HG03196 (cell line): ENCODE results near the gene LHFPL4.
"Not testable (repeated sequence)": the region's sequence is repeated elsewhere in the genome, so short reads cannot be mapped to it uniquely, and the experiment has no call there.

ENCODE experiments used
- ATAC-seq: cut with Tn5 transposase; IDR thresholded peaks from one replicate; pipeline ENCODE4 v1.9.1; 2021; ENCODE audit not compliant: unreplicated experiment

The LHFPL4 gene

DNA sequence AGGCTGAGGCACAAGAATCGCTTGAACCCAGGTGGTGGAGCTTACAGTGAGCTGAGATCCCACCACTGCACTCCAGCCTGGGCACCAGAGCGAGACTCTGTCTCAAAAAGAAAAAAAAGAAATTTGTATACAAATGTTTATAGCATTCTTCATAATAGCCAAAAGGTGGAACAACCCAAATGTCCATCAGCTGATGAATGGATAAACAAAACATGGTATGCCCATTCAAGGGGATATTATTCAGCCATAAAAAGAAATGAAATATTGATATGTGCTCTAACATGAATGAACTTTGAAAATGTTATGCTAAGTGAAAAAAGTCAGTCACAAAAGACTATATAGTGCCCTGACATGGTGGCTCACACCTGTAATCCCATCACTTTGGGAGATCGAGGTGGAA lies 11.4 kb downstream of the LHFPL4 start:
- no peak for ATAC-seq

DNA sequence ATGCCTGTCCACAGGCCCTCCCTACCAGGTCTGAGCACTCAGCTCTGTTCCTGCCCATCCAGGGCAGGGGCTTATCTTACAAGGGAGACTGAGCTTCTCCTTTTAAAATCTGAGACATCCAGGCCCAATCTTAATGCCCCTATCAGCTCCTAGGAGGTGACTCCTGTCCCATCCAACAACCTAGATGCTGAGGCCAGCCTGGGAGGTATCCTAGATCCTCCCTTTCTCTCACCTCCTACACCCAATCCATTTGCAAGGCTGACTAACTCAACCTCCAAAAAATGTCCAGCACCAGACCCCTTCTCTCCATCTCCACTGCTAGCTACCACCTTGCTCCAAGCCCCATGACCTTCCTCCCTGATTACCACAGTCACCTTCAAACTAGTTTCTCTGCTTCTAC lies 17.4 kb downstream of the LHFPL4 start:
- ATAC-seq = no peak

DNA sequence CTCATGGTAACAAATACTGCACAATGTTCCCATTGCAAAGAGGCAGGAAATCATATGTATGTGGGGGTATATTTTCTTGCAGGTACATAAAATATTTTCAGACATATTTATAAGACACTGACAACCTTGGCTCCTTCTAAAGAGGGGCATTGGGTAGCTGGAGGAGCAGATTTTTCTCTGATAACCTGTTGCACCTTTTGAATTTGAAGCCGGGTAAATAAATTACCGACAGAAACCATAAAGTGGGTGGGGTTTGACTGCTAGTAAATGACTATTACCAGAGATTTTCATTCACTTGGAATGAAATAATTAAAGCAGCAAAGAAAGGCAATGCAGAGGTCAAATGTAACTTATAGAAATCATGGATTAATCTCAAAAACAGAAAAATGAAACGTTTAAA lies 19.2 kb downstream of the LHFPL4 start:
- no peak for ATAC-seq

DNA sequence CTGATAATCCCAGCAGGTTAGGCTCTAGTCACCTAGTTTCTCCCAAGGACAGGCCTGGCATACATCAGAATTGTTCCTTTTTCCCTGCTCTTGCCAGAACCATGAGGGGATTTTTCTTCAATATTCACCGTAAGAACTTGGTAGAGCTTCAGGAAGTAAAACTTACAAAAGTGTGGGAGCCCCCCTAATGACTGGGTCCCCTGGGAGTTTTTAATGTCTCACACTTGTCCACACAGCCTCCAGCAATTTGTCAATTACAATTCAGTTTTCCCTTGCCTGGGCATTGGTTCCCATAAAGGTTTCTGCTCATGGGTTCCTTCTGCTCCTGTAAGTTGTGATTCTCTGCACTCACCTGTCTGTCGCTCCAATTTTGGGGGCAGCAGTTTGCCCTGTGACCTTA lies 28.5 kb downstream of the LHFPL4 start:
- no peak for ATAC-seq

DNA sequence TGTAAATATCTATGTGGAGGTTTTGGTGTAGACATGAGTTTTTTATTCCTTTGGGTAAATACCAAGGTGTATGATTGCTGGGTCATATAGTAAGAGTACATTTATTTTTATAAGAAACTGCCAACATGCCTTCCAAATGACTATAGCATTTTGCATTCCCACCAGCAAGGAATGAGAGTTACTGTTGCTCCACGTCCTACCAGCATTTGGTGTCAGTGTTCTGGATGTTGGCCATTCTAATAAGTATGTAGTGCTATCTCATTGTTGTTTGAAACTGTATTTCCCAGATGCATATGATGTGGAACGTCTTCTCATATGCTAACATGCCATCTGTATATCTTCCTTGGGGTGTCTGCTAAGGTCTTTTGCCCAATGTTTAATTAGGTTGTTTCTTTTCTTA lies 38.7 kb downstream of the LHFPL4 start:
- no peak for ATAC-seq

DNA sequence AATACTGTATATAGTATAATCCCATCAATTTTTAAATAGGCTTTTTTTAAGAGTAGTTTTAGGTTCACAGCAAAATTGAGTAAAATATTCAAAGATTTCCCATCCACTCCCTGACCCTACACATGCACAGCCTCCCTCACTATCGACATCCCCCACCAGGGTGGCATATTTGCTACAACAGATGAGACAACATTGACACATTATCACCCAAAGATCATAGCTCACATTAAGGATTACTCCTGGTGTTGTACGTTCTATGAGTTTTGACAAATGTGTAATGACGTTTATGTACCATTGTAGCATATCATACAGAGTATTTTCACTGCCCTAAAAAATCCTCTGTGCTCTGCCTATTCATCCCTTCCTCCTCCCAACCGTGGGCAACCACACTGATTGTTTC lies 39.3 kb downstream of the LHFPL4 start:
- no peak for ATAC-seq

DNA sequence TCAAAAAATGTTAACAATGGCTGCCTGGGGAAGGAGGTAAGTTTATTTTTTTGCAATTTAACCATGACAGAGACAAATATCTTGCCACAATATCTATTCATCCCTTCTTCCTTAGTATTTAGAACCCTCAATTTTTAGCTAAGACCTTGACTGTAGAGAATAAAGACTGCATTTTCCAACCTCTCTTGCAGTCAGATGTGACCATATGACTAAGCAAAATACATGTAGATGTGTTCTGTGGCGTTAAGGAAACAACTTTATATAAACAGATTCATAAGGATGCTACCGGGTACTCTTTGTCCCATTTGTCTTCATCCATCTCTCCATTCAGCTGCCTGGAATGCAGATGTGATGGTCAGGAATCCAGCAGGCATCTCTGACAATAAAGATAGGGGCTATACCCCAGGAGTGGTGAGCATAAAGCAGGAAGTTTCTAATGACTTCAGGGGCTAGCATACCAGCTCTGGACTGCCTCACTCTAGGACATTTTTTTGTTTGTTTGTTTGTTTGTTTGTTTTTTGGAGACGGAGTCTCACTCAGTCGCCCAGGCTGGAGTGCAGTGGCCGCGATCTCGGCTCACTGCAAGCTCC lies 41.1 kb downstream of the LHFPL4 start:
- ATAC-seq = no peak

DNA sequence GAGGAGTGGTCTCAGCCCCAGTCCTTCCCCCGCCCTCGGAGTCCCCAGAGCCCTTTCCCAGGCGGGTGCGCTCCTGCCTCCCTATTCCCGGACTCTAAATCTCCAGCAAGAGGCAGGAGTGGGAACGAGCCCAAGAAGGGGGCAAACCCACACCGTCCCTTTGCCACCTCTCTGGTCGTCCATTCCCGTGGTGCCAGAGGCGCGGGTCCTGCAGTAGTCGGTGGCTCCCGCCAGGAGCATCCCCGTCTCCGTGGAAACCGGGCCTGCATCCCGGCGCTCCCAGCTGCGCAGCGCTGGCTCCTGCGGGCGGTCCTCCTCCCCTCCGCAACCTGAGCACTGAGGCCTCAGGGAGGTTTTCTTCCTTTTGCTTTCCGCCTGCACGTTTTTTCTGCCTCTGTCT lies 44.8 kb downstream of the LHFPL4 start:
- ATAC-seq = no peak

DNA sequence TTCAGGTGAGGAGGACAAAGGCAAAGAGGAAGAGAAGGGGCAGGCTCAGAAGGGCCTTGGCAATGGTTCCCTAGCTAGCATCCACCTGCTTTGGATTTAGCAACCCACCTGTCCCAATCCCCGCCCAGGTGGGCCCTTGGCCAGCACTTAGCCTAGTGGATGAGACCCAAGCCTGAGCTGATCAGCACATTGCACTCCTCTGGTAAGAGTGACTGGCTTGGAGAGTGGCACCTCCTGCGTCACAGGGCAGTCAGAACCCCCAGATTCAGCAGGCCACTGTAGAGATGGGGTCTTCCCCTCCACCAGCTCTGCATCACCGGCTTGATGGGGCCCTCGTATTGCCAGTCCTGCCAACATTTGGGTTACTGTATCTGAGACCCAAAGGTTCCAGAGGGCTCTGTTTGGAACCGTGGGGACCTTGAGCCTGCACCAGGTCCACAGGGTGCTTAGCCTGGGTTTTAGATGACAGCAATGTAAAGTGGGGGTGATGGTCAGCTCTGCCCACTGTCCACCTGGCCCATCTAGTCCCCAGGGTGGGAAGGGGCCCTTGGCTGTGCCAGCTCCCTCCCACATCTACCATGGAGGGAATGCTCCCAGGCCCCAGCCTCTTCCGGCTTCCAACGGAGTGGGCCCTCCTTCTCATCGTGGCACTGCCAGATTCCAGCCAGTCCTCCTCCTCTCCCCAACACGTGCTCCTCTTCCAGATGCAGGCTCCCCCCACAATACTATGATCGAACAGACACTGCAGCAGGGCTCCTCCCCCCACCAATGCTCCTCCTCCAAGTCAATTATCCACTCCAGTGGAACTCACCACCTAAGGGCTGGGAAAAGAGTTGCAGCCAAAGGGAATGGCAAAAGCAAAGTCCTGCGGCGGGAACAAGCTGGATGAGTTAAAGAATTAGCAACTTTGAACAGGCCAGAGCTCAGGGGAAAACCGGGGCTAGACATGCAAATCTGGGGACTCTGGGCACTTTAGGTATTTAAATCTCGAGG lies 45.7 kb downstream of the LHFPL4 start:
- ATAC-seq = no peak

DNA sequence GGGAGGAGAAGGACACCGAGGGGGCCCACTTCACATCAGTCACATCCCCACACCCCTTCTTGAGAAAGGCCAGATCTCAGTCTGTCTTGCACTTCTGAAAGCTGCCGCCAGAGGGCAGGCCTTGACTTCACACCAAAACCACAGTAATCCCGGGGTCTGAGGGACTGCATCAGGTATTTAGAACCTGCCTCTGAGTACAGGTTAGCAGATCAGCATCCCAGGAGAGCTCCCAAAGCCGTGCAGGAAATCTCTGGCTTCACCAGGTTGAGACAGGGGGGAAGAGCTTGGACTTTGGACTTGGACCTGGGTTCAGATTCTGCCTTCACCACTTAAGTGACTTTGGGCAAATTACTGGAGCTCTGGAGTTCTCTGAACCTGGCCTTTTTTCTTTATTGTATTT lies 50.3 kb downstream of the LHFPL4 start:
- ATAC-seq = no peak

DNA sequence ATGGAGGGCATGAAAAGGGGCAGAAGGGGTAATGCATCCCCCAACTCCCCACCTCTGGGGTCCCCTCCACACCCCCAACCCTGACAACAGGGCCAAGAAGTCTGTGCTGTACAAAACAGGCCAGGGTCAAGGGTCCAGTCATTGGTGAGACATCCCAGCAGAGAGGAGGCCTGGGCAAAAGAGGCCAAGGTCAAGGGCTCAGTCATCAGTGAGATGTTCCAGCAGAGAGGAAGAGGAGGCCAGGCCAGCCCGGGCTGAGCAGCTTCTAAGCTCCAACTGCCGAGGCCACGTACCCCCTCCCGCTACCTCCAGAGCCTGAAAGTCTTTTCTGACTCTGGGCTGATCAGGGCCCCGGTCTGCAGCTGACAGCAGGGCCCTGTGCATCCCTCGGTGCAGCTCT lies 52.4 kb downstream of the LHFPL4 start:
- no peak for ATAC-seq

DNA sequence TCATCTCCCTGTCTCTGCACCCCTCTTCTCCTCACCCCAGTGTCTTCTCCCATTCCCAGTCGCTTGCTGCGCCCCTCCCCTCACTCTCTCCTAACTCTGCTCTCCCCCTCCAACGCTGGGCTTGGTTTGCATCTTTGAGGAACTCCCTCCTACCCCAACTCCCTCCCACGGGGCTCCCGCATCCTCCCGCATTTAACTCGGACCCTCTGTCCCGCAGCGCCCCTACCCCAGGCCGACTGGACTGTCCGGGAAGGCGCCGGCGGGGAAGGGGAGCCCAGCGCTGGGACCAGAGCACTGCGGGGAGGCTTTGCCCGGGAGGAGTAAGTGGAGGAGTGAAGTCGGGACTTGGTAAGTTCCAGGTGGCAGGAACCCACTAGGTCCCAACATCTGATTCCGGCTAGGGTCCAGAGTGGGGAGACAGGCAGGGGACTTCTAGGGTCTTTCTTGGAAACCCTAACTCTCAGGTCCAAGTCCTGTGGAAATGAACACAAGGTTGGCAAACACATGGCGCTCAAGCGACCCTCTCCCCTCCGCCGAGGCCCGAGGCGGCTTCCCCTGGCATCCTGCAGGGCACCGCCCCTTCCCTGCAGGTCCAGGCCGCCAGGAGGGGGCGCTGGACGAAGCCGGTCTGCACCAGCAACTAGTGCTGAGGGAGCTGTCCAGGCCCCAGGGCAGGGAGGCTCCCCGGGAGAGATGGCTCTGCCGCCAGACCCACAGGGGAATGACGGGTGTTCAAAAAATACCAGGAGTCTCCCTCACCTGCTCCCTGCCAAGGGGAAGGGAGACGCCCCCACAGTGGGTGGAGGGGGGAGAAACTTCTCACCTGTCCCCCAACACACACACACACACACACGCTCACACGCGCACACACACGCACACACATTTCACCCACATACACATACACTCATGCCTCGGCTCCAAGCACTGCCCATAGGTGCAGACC lies 53.2 kb downstream of the LHFPL4 start:
- no peak for ATAC-seq

DNA sequence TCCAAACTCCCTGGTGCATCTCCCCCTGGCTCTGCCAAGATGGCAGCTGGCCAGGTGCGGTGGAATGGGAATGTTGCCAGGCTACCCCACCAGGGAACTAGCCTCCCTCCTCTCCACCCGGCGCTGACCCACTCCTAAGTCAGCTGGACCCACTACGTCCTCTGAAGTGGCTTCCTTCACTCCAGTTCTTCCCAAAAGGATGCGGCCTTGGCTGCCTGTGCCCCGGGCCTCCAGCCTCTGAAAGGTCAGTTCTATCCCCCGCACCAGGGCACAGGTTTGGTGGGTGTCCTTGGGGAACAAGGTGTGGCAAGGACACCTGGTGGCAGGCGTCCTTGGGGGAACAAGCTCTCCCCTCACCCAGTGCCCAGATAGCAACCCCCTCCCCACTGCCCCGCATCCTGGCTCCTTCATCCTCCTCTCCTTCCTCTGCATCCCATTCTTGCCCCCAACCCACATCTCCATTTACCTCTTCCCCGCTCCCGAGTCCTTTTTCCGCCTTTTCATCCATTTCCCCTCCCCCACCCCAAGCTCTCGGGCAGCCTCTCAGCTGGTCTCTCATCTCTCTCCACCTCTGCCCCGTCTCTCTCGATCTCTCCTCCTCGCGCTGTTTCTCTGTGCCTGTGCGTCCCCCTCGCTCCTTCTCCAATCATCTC lies 54.0 kb downstream of the LHFPL4 start:
- ATAC-seq = no peak

DNA sequence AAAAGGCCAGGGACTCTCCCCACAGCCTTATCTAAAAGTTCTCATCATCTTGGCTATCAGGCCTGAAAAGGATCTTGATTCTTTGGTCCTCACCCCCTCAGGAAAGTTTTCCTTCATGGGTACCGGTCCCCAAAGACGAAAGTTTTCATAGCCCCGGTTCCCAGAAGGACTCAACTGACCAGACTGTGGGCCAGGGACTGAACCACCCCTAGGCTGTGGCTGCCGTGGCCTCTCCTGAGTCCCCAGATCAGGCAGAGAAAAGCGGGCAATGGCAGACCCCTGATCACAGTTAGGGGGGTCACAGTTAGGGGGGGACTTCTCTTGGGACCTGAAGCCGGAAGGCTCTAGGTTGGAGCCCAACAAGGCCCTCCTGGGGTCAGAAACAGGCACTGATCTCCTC lies 54.8 kb downstream of the LHFPL4 start:
- no peak for ATAC-seq

DNA sequence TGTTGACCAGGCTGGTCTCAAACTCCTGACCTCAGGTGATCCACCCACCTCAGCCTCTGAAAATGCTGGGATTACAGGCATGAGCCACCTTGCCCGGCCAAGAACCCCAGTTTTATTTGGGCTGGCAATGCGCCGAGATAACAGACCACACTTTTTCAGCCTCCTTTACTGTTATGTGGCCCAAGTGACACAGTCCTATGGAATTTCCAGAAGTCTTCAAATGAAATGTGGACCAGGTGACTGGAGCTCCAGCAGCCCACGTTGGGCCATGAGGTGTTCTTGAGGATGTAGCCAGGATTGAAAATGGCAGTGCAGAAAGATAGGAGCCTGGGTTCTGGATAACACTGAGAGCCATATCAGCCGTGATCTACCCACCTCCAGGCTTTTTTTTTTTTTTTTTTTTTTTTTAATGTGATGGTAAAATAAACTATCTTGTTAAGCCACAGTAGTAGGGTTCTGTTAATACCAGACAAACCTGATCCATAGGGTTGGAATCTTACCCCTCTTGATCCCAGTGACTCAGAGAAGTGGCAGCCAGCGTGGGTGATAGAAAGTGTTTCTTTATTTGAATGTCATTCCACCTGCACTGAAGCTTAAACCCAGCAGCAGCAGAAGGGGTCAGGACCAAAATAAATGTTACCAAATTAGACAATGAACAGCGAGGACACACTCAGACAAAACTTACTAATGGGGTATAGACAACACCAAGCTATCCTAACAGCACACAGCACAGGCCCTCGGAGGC lies 55.6 kb downstream of the LHFPL4 start:
- ATAC-seq = no peak

DNA sequence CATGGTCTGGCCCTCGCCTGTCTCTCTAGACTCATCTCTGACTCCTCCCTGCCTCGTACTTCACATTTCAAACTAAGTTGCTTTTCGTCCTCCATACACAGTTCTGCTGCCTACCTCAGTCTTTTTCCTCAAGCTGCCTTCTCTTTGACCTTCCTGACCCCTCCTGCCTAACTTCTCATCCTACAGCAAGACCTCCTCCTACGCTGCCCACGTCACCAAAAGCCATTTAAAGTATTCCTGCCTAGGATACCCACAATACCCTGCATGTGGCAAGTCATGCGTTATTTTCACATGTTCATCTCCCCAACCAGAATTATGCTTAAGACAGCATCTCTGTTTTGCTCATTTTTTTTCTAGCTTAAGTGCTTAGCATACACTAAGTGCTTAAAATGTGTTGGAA lies 56.7 kb downstream of the LHFPL4 start:
- ATAC-seq = no peak

DNA sequence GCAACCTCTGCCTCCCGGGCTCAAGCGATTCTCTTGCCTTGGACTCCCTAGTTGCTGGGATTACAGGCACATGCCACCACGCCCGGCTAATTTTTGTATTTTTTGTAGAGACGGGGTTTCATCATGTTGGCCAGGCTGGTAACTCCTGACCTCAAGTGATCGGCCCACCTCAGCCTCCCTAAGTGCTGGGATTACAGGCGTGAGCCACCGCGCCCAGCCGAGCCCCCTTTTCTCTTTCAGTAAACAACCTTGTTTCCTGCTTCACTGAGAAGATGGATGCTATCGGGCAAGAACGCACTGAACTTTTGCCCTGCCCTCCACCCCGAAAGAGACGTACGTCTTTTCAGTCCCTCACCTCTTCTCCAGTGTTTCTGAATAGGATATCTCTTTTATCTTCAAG lies 59.6 kb downstream of the LHFPL4 start:
- ATAC-seq = not testable (repeated sequence)

DNA sequence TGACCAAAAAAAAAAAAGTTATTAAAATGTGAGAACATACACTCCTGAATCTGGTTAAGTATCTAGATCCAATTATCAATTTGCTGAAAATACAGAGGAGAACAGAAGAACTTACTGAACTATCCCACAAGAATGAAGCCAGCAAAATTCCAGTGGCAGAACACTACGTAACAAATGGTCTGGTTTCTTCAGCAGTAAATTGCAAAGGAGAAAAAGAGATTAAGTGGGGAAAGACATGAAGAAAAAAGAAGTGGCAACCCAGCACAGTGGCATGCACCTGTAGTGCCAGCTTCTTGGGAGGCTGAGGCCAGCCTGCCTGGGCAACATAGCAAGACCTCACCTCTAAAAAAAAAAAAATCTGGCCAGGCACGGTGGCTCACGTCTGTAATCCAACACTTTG lies 62.1 kb downstream of the LHFPL4 start:
- ATAC-seq = no peak

DNA sequence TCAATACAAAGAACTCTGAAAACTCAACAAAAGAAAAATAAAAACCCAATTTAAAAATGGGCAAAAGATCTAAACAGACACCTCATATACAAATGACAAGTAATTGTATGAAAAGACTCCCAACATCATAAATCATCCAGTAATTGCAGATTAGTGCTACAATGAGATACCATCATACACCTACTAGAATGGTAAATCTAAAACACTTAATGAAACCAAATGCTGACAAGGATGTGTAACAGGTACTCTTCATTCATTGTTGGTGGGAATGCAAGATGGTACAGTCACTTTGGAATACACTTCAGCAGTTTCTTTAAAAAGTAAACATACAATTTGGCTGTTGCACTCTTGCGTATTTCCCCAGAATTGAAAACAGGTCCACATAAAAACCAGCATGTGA lies 68.4 kb downstream of the LHFPL4 start:
- no peak for ATAC-seq

DNA sequence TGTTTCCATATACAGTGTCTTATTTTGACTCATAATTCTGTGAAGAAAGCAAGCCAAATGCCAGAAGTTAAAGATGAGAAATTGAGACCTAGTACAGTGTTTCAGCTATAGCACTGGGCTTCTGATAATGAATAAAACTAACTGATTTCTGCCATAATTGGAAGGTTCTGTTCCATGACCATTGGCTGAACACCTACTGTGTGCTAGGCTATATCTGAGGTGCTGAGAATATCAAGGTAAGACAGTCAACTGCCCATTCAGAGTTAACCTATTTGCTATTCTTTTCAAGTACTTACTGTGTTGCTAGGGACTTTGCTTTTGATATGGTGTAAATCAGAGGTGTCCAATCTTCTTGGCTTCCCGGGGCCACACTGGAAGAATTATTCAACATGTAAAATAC lies 73.4 kb downstream of the LHFPL4 start:
- no peak for ATAC-seq
